ENCODE measurements around the gene TRRAP.

GRCh38 chr7:98998821-98999725 is 120.7 kb downstream of the TRRAP start:
- TF ChIP-seq CTCF (IDR thresholded peaks at IDR 0.05) (no peak), POLR2A (IDR thresholded peaks at IDR 0.05) (no peak)

Measured in esophagus squamous epithelium (tissue), 4 donors.